HepG2 (cell line): ENCODE results near the gene PSMB8. TPM values are rescaled to one million over a fixed set of nuclear protein-coding genes. Genes with fewer than 3 reads are reported as not detected.

Source experiments
- AHDC1 ChIP-seq: sonication (generic); formaldehyde crosslinking; IDR thresholded peaks from 2 replicates; pipeline ENCODE4 v1.5.1; 2020; ENCODE audit warnings: mild to moderate bottlenecking, missing genetic modification reagents, borderline replicate concordance
- DZIP1 ChIP-seq: sonication (generic); formaldehyde crosslinking; IDR thresholded peaks from 2 replicates; pipeline ENCODE4 v1.5.0; 2020; ENCODE audit warnings: mild to moderate bottlenecking, missing genetic modification reagents
- GRHL1 ChIP-seq: sonication (generic); formaldehyde crosslinking; conservative IDR thresholded peaks from 2 replicates; pipeline ENCODE4 v1.8.0; 2022; ENCODE audit warnings: missing genetic modification reagents
- NR2F1 ChIP-seq, 2 experiments: fragments of 450-650 bp in 1 of 2; formaldehyde crosslinking in 1 of 2; IDR thresholded peaks; 2 replicates each; pipeline versions ENCODE4 v1.5.0 to v1.6.1; 2016 to 2020; ENCODE audit warnings: mild to moderate bottlenecking in 1 of 2, missing compliant biosample characterization in 1 of 2, missing genetic modification reagents in 1 of 2, moderate library complexity in 1 of 2
- POLR2AphosphoS2 ChIP-seq: IDR thresholded peaks from 2 replicates; pipeline ENCODE4 v1.6.1; 2011; ENCODE audit warnings: low read depth, low read length, improper control_type of control experiment
- RORA ChIP-seq: sonication (generic); formaldehyde crosslinking; IDR thresholded peaks from 2 replicates; pipeline ENCODE4 v1.5.0; 2020; ENCODE audit warnings: mild to moderate bottlenecking, missing genetic modification reagents, moderate library complexity
- STAG1 ChIP-seq: sonication (generic); formaldehyde crosslinking; IDR thresholded peaks from 2 replicates; pipeline ENCODE4 v1.4.0; 2020; ENCODE audit warnings: missing genetic modification reagents
- THAP11 ChIP-seq: IDR thresholded peaks from 2 replicates; pipeline ENCODE4 v1.6.1; 2016; ENCODE audit warnings: missing biosample characterization, missing genetic modification reagents
- ZNF317 ChIP-seq: sonication (generic); formaldehyde crosslinking; IDR thresholded peaks from 2 replicates; pipeline ENCODE4 v1.5.0; 2020; ENCODE audit warnings: mild to moderate bottlenecking, missing genetic modification reagents
- ZNF501 ChIP-seq: sonication (generic); formaldehyde crosslinking; IDR thresholded peaks from 2 replicates; pipeline ENCODE4 v1.5.1; 2020; ENCODE audit warnings: mild to moderate bottlenecking, moderate library complexity, missing genetic modification reagents
- polyA plus RNA-seq, 8 experiments: library from polyadenylated mRNA; depleted of rRNA in 3 of 8; stranded (reverse) in 7 of 8; unstranded in 1 of 8; fragments of >200 nt; fragmentation: Illumina TruSeq in 4 of 8; extraction: Trizol in 4 of 8; gene quantifications; 2 replicates each; pipeline versions ENCODE4 v1.2.1 to v1.2.3, GENCODE V29; 2011 to 2016; ENCODE audit warnings: low read depth in 4 of 8, missing spikeins in 1 of 8, mixed read lengths in 1 of 8; ENCODE audit not compliant: insufficient read depth in 1 of 8
- total RNA-seq, 5 experiments: library from RNA; depleted of rRNA; stranded (reverse); fragments of >200 nt; fragmentation: Illumina TruSeq; extraction: Trizol; gene quantifications; 2 replicates each; pipeline ENCODE4 v1.2.3, GENCODE V29; 2016; ENCODE audit warnings: low read depth in 1 of 5
- TF ChIP-seq, protein P1 (sequence below): IDR thresholded peaks from 2 replicates; pipeline ENCODE4 v1.4.0; 2020; ENCODE audit warnings: mild to moderate bottlenecking, missing genetic modification reagents
- TF ChIP-seq, protein P2 (sequence below): sonication (generic); formaldehyde crosslinking; conservative IDR thresholded peaks from 2 replicates; pipeline ENCODE4 v1.4.0; 2020; ENCODE audit warnings: missing genetic modification reagents

PSMB8 gene
- total and polyA plus RNA-seq, 2 of the 13 experiments (the other 11 are each of a cell fraction or from before 2014, with no cell fraction given) = 30.7 to 64.7 TPM

DNA sequence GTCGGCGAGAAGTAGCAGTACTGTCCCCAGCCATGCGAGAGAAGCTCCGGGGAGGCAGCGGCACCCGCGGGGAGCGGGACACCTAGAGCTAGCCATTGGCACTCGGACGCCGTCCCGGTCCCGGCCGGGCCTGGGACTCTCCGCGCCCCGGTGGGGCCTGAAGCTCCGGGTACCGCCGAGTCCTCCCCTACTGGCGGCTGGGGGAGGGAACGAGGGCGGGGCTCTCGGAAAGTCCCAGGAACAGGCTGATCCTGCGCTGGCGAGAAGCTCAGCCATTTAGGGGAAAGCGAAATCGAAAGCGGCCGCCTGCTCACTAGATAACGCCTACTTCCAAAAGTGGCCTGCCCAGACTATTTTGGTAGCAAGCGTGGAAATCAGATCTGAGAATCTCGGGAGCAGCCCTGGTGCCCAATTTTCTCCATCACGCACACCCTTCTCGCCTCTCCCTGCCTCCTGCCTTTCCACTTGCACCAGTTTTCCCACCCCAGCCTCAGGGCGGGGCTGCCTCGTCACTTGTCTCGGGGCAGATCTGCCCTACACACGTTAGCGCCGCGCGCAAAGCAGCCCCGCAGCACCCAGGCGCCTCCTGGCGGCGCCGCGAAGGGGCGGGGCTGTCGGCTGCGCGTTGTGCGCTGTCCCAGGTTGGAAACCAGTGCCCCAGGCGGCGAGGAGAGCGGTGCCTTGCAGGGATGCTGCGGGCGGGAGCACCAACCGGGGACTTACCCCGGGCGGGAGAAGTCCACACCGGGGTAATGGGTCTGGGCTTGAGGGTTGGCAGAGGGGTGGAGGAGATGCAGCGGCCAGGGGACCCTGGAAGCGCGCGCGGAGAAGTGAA, 9.9 kb upstream of the PSMB8 start, which contains the start of the genes PSMB9 and TAP1 (continued):
- TF ChIP-seq, protein P1, sequence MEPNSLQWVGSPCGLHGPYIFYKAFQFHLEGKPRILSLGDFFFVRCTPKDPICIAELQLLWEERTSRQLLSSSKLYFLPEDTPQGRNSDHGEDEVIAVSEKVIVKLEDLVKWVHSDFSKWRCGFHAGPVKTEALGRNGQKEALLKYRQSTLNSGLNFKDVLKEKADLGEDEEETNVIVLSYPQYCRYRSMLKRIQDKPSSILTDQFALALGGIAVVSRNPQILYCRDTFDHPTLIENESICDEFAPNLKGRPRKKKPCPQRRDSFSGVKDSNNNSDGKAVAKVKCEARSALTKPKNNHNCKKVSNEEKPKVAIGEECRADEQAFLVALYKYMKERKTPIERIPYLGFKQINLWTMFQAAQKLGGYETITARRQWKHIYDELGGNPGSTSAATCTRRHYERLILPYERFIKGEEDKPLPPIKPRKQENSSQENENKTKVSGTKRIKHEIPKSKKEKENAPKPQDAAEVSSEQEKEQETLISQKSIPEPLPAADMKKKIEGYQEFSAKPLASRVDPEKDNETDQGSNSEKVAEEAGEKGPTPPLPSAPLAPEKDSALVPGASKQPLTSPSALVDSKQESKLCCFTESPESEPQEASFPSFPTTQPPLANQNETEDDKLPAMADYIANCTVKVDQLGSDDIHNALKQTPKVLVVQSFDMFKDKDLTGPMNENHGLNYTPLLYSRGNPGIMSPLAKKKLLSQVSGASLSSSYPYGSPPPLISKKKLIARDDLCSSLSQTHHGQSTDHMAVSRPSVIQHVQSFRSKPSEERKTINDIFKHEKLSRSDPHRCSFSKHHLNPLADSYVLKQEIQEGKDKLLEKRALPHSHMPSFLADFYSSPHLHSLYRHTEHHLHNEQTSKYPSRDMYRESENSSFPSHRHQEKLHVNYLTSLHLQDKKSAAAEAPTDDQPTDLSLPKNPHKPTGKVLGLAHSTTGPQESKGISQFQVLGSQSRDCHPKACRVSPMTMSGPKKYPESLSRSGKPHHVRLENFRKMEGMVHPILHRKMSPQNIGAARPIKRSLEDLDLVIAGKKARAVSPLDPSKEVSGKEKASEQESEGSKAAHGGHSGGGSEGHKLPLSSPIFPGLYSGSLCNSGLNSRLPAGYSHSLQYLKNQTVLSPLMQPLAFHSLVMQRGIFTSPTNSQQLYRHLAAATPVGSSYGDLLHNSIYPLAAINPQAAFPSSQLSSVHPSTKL (CRISPR knock-in tag) = peak; percentile 66
- TF ChIP-seq GRHL1 = no peak
- TF ChIP-seq POLR2AphosphoS2 = no peak
- peak; percentile 44; the same call in 1 of the 2 replicates for TF ChIP-seq ZNF317 (CRISPR knock-in tag)
- TF ChIP-seq DZIP1 (CRISPR knock-in tag) = no peak
- peak; percentile 70; the same call in 1 of the 2 replicates for TF ChIP-seq AHDC1 (CRISPR knock-in tag)
- peak; percentile 90 for TF ChIP-seq ZNF501 (CRISPR knock-in tag)
- peak; percentile 66 for TF ChIP-seq STAG1 (CRISPR knock-in tag)
- TF ChIP-seq RORA (CRISPR knock-in tag) = no peak
- no peak for TF ChIP-seq NR2F1 (CRISPR knock-in tag; IDR thresholded peaks at IDR 0.05)
- TF ChIP-seq, protein P2, sequence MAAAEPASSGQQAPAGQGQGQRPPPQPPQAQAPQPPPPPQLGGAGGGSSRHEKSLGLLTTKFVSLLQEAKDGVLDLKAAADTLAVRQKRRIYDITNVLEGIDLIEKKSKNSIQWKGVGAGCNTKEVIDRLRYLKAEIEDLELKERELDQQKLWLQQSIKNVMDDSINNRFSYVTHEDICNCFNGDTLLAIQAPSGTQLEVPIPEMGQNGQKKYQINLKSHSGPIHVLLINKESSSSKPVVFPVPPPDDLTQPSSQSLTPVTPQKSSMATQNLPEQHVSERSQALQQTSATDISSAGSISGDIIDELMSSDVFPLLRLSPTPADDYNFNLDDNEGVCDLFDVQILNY = 0 out of 2 replicates have a peak, but pooled peaks have one; percentile 18
- TF ChIP-seq THAP11 (CRISPR knock-in tag) = 0 out of 2 replicates have a peak, but pooled peaks have one; percentile 66
